GM18520 (cell line): ENCODE measurements around the gene PRPF8.
A peak's percentile ranks its signal among the peaks of the same experiment; 100 is the strongest.
"Not testable (repeated sequence)": the region's sequence is repeated elsewhere in the genome, so short reads cannot be mapped to it uniquely, and the experiment has no call there.

Source experiments
- ATAC-seq: cut with Tn5 transposase; IDR thresholded peaks from one replicate; pipeline ENCODE4 v1.9.1; 2021; ENCODE audit not compliant: unreplicated experiment

The PRPF8 gene

DNA sequence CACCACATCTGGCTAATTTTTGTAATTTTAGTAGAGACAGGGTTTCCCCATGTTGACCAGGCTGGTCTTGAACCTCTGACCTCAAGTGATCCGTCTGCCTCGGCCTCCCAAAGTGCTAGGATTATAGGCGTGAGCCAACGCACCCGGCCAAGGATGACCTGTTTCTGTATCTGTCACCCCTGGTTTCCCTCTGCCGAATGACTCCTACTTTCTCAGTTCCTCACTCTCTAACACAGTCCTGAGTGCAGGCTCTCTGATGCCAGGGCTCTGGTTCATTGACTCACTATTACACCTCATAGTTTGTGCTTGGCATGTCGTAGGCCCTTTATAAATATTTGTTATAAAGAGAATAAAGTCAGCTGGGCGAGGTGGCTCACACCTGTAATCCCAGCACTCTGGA lies 10.7 kb upstream of the PRPF8 start:
- no peak for ATAC-seq

- no peak for ATAC-seq
Measured at GRCh38 chr17:1693339-1693738, 8.7 kb upstream of the PRPF8 start.

- ATAC-seq = no peak
Measured at GRCh38 chr17:1690544-1691221, 6.0 kb upstream of the PRPF8 start.

- not testable (repeated sequence) for ATAC-seq
Measured at GRCh38 chr17:1688405-1688804, 3.7 kb upstream of the PRPF8 start.

- no peak for ATAC-seq
Measured at GRCh38 chr17:1686086-1686485, 1.4 kb upstream of the PRPF8 start.

DNA sequence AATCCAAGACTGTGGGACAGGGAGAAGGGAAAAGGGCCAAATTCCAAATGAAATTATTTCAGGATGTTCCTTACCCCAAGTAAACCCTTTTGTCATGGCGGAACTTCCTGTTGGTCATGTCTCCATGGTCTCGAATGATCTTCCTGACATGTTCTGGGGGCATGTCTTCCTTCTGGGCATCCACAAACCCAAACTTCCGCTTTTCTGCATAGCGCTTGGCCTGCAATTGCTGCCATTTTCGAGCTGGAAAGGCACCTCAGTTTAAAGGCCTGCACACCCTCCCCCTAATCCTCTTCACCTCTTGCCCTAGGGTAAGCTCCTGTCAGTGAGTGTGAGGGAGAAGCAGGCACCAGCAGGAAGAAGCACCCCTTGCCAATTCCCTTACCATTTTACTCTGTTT lies 1.2 kb downstream of the PRPF8 start:
- no peak for ATAC-seq

DNA sequence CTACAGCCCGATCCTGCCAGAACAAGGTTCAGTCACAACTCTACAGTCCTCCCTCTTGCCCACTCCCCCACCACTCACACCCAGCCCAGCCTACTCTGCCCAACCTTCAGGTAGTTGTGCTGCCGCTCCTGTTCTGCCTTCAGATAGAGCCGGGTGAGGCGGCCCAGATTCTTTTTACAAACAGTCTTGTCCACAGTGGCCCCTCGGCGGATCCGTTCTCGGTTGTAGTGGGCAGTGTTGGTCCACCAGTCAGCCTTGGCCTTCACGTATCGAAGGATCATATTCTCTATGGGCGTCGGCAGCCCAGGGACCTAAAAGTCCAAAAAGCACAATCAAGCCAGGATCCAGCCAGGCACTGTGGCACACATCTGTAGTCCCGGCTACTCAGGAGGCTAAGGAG lies 8.3 kb downstream of the PRPF8 start:
- no peak for ATAC-seq

DNA sequence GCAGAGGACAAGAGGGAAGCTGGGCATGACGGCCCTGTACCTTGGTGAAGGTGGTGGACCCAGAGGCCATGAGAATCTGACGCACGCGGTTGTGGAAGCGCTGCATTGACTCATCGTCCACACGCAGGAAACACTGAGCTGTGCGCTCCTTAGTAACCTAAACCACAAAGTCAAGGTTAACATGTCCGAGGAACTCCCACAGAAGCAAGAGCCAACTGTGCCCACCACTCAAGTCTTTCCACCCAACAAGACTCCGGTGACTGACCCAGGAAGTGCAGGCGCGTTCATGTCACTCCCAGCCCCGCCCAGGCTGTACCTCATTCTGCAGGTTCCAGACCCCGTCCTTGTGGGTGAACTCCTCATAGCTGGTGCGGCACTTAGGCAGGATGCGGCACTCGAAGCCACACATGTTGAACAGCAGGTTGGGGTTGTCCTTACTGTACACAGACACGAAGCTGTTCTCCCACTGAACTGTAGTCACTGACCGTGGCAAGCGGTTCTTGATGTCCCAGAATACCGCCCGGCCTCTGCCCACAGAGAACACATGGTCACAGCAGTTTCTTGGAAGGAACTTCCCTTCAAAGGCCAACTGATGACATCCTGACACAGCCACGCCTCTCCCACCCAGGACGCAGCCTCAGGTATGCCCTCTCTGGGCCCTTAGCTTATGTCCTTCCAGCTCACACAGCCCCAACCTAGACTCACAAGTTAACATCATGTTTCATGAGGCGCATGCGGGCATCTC lies 11.5 kb downstream of the PRPF8 start:
- ATAC-seq = no peak

DNA sequence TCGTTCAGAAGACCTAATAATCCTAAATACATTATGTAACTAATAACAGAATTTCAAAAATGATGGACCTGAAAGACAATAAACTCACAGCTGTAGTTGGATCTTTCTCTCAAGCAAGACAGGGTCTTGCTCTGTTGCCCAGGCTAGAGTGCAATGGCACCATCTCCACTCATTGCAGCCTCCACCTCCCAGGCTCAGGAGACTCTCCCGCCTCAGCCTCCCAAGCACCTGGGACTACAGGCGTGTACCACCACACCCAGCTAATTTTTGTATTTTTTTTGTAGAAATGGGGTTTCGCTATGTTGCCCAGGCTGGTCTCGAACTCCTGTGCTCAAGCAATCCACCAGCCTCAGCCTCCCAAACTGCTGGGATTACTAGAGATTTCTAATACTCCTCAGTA lies 20.7 kb downstream of the PRPF8 start:
- not testable (repeated sequence) for ATAC-seq

GRCh38 chr17:1661045-1661444 lies 23.6 kb downstream of the PRPF8 start:
- no peak for ATAC-seq

DNA sequence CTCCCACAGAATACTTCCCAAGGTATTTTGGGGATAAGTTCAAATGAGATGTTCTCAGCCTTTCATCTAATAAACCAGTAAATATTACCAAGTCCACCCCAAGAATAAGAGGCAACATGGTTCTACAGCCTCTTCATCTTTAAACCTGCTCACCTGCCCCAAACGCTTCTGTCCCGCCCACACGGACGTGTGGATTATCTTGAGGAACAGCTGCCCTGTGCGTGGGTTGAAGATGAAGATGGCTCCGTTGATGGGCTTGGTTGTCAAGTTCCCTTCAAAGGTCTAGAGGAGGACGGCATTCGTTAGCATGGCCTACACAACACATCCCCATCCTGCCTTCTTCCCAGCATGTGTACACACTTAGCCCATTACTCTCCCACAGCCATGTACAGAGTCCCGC lies 26.6 kb downstream of the PRPF8 start:
- no peak for ATAC-seq

DNA sequence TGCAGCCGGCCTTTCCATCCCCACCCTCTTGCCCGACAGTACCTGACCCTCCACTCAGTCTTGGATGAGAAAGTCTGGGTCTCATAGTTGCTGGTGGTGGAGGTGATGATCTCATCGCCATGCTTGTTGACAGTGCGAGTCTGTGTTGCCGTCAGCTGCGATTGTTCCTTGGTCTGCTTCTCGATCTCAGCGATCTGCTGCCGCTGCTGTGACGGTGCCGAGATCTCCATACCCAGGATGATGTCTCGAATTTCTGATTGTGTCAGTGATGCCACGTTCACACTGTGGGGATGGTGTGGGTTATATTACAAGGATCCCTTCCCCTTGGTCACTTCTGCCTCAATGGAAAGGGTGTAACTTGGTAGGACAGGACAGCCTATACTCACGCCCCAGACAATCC lies 30.9 kb downstream of the PRPF8 start:
- no peak for ATAC-seq

- ATAC-seq = not testable (repeated sequence)
Measured at GRCh38 chr17:1652794-1653193, 31.9 kb downstream of the PRPF8 start.

DNA sequence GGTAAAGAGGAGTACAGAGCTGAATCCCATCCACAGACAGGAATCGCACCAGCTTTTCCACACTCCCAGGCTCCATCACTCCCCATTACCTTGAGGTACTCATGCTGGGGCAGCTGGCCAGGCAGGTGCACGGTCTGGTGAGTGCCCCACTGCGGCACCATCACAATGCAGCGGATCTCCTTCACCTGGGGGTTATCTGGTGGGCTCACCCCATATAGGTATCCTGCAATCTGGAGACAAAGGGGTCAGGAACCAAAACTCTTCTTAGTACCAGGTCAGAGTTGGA lies 33.2 kb downstream of the PRPF8 start:
- no peak for ATAC-seq

GRCh38 chr17:1650731-1651558 lies 33.7 kb downstream of the PRPF8 start:
- no peak for ATAC-seq

DNA sequence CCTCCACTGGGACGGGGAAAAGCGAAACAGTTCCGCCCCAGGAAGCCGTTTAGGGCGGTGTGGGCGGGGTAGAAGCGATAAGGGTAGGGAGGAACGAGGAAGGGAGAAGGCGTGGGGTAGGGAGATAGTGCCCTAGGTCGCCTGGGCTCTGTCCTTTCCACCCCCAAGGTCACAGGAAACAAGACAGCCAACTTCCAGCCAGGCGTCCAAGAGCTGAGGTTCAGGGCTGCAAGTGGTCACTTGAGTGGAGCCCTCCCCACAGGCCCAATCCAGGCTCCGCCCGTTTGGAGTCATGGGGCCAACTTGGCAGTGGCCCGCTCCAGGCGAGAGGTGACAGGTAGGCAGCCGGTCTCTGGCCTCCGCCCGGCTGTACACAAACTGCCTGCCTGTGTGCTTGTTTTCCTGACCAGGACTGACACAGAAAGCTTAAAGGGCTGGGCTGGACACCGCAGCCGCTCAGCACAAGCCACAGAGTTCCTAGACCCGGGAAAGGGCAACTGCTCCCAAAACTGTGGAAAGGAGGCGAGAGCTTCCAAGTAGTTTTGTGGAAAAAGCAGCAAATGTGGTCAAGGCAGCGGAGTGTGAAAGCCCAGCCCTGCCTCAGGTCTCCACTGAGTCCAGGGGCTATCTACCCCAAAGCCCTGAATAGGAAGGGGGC lies 34.7 kb downstream of the PRPF8 start, which contains the start of gene RILP:
Gene RILP, minus strand, starts transcription at position 23 of the 658 bp plus-strand sequence. CDS start 62 bp downstream, outside the sequence.
- no peak for ATAC-seq

GRCh38 chr17:1648963-1649843 lies 35.5 kb downstream of the PRPF8 start:
- ATAC-seq = peak; percentile 51

- ATAC-seq = peak; percentile 19
Measured at GRCh38 chr17:1648173-1648962, 36.3 kb downstream of the PRPF8 start.

DNA sequence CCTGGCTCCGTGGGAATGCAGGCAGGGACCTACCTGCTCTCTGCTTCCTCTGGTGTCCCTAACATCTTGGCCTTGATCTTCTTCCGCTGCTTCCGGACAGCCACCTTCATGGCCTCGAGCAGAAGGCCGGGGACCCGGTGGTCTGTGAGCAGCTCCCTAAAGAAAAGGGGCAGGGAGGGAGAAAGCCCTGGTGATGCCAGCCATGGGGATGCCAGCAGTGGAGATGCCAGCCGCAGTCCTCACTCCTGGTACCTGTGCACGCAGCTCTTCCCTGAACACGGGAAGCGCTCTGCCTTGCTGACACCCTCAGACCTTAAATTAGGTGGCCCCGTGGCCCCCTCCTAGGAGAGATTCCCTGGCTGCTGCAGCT lies 36.9 kb downstream of the PRPF8 start:
- ATAC-seq = no peak
